Cardiac muscle cell (in vitro differentiated cells and primary cell): ENCODE measurements around the gene CLPTM1L. TPM values are rescaled to one million over a fixed set of nuclear protein-coding genes. Genes with fewer than 3 reads are reported as not detected.

ENCODE experiments used
- DNase-seq, 2 donors: peaks; one replicate each; pipeline versions ENCODE4 v3.0.0 to v3.0.0-alpha.2; 2010 to 2017; ENCODE audit warnings: low read depth in 1 of 2, low spot score in 1 of 2
- H3K27ac ChIP-seq: fragments of 200-600 bp; sonication (generic); 2 replicates; pipeline ENCODE4 v1.5.1; 2016
- H3K27me3 ChIP-seq: fragments of 200-600 bp; sonication (generic); 2 replicates; pipeline ENCODE4 v1.6.0; 2016; ENCODE audit warnings: control low read depth
- H3K36me3 ChIP-seq: fragments of 200-600 bp; sonication (generic); 2 replicates; pipeline ENCODE4 v1.5.1; 2016; ENCODE audit warnings: control low read depth
- H3K4me1 ChIP-seq: fragments of 200-600 bp; sonication (generic); 2 replicates; pipeline ENCODE4 v1.8.1; 2017; ENCODE audit warnings: low read depth, mild to moderate bottlenecking, mixed run types
- H3K4me3 ChIP-seq: fragments of 200-600 bp; sonication (generic); 2 replicates; pipeline ENCODE4 v1.5.1; 2016; ENCODE audit warnings: mild to moderate bottlenecking
- H3K9me3 ChIP-seq: fragments of 200-600 bp; sonication (generic); 2 replicates; pipeline ENCODE4 v1.5.1; 2017; ENCODE audit warnings: low read depth, mild to moderate bottlenecking, control low read depth
- polyA plus RNA-seq: library from polyadenylated mRNA; unstranded; fragments of >200 nt; fragmentation: Nextera tagmentation; extraction: Ambion mirVana; gene quantifications from 2 replicates; pipeline ENCODE4 v1.2.1, GENCODE V29; 2016
- total RNA-seq: library from RNA; depleted of rRNA; stranded (reverse); fragments of >200 nt; gene quantifications from 2 replicates; pipeline ENCODE4 v1.2.3, GENCODE V29; 2016
- TF ChIP-seq, protein P1 (sequence below): IDR thresholded peaks from 2 replicates; pipeline ENCODE4 v1.5.1; 2012; ENCODE audit warnings: low read depth, mild to moderate bottlenecking, low read length

Gene CLPTM1L
- total and polyA plus RNA-seq, 2 experiments from 2014 or later, result 78.4 to 154 TPM

DNA sequence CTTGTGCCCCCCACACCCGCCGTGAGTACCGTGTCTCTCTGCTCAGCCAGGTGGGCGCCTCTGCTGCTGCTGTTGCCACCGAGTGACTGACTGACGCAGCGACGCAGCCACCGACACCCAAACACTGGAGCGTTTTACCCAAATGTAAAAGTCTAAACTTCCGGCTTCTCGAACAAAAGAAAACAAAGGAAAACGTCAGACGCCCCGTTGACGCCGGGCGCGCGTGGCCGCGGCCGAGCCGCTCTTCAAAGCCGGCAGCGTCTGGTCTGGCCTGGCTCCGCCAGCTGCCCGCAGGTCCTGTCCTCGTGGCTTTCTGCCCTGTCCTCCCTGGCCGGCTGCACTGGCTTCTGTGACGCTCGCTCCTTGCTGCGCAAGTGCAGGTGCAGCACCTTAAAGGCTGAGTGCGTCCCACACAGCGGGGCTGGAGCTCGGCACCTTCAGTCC is 41.4 kb upstream of the CLPTM1L start:
- no peak overlapping the region for H3K27ac ChIP-seq
- H3K27me3 ChIP-seq, result peaks cover 70% of the 10 kb centered on the region
- no peaks in the 10 kb centered on the region for H3K36me3 ChIP-seq

DNA sequence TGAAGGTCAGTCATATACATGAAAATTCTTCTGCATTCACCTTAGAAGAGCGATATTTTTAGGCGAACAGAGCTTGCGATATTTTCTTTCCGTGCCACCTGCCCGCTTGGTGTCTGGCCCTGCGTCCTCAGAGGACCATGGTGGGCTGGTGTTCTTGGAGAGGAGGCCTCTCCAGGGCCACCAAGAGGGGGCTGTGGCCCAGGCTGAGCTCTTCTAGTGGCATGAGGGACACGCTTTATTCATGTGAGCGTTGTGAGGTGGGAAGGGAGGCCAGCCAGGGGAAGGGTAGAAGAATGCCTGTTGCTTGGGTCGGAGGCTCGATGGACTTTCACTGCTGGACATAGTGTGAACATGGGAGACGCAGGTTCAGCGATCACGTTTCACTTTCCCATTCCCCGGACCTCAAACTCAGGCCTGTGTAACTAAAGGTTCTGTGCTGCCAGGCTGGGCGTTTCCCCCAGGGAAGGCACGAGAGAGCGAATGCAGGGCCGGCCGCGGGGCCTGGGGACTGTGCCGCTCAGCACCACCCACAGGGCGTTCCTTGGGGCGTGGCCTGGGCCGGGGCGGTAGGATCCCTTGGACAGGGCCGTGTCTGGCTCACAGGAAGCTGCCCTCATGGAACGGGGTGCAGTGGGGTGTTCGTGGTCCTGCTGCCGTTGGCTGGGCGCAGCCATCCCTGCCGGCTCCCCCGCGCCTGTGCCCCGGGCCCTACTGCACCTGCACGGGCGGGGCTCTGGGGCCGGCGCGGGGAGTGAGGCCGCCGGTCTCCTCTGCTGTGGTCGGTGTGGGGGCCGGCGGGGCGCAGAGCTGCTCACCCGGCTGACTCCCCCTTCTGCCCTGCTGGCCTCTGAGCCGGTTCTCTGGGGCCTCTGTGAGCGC is 40.7 kb upstream of the CLPTM1L start:
- DNase-seq, result peak; percentile 67 to 78
- H3K9me3 ChIP-seq, result no peaks in the 10 kb centered on the region
- H3K4me3 ChIP-seq, result peak overlapping the region; percentile 38
- H3K4me1 ChIP-seq, result peaks cover 9% of the 10 kb centered on the region
- H3K27me3 ChIP-seq, result peaks cover 64% of the 10 kb centered on the region
- TF ChIP-seq, protein P1, sequence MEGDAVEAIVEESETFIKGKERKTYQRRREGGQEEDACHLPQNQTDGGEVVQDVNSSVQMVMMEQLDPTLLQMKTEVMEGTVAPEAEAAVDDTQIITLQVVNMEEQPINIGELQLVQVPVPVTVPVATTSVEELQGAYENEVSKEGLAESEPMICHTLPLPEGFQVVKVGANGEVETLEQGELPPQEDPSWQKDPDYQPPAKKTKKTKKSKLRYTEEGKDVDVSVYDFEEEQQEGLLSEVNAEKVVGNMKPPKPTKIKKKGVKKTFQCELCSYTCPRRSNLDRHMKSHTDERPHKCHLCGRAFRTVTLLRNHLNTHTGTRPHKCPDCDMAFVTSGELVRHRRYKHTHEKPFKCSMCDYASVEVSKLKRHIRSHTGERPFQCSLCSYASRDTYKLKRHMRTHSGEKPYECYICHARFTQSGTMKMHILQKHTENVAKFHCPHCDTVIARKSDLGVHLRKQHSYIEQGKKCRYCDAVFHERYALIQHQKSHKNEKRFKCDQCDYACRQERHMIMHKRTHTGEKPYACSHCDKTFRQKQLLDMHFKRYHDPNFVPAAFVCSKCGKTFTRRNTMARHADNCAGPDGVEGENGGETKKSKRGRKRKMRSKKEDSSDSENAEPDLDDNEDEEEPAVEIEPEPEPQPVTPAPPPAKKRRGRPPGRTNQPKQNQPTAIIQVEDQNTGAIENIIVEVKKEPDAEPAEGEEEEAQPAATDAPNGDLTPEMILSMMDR, result no peak
- no peak overlapping the region for H3K27ac ChIP-seq
- no peaks in the 10 kb centered on the region for H3K36me3 ChIP-seq

More for the DNA sequence above, 41.4 kb upstream of the CLPTM1L start:
- Histone ChIP-seq H3K9me3 (no peaks in the 10 kb centered on the region), H3K4me1 (peaks cover 5% of the 10 kb centered on the region), H3K4me3 (peak overlapping the region; percentile 38)
- DNase-seq, result peak; percentile 47 to 61
- TF ChIP-seq, protein P1, result no peak

DNA sequence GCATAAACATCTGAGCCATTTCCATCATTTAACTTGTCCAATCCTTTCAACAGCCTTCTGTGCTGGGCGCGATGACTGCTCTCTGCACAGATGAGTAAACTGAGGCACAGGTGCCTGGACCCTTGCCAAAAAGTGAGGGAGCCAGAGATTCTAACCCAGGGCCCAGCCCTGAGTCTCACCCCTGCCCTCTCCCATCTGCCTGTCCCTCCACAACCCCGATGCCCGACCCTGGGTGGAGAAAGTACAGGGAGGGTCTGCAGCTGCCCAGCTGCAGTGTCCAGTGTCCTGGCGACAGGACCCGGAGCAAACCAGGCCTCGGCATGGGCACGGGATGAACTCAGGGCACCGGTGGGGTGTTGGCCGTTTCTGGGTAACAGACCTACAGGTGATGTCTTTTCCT is 39.6 kb upstream of the CLPTM1L start:
- peaks cover 52% of the 10 kb centered on the region for H3K27me3 ChIP-seq

DNA sequence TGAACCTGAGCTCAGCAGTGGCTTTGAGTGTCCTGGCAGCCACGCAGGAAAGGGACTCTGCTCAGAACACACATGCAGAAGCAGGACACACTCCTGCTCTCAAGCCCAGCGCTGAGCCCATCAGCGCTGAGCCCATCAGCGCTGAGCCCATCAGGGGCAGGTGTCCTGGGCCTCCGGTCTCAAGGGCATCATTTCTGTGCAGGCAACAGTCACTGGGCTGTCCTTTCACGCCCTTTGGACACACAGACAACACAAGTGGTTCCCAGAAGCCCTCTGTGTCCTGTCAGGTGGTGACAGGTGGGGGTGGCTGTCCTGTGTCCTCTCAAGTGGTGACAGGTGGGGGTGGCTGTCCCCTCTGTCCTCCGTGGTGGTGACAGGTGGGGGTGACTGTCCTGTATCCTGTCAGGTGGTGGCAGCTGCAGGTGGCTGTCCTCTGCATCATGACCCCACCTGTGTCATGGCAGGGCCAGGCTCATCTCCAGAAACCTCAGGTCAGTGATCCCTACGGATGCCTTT is 39.0 kb upstream of the CLPTM1L start:
- no peaks in the 10 kb centered on the region for H3K9me3 ChIP-seq
- no peak overlapping the region for H3K27ac ChIP-seq
- peaks cover 14% of the 10 kb centered on the region for H3K4me1 ChIP-seq
- H3K27me3 ChIP-seq, result peaks cover 47% of the 10 kb centered on the region
- TF ChIP-seq, protein P1, result no peak
- peak in 1 of 2 donors; percentile 41 for DNase-seq
- H3K4me3 ChIP-seq, result no peak overlapping the region
- no peaks in the 10 kb centered on the region for H3K36me3 ChIP-seq

More for the DNA sequence above, 39.6 kb upstream of the CLPTM1L start:
- no peaks in the 10 kb centered on the region for H3K36me3 ChIP-seq
- TF ChIP-seq, protein P1, result no peak
- H3K4me3 ChIP-seq, result no peak overlapping the region
- H3K9me3 ChIP-seq, result no peaks in the 10 kb centered on the region
- H3K27ac ChIP-seq, result no peak overlapping the region
- no peak for DNase-seq
- H3K4me1 ChIP-seq, result peaks cover 14% of the 10 kb centered on the region

DNA sequence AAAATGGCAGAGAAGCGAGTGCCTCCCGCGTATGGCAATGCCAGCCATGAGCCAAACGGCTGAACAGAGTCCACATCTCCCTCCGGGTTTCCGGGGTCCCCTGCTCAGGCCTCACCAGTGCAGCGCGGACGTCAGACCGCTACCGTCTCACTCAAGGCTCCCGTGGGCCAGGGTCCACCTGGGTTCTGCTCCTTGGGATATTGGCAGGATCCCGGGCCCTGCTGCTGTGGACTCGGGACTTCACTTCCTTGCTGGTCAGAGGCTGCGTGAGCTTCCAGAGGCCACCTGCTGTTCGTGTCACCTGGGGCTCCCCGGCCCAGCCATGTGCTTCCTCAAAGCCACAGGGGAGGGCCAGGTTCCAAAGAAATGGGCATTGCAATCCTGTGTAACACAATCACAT is 38.4 kb upstream of the CLPTM1L start:
- DNase-seq, result peak in 1 of 2 donors; percentile 9
- TF ChIP-seq, protein P1, result no peak
- no peak overlapping the region for H3K4me3 ChIP-seq
- peaks cover 46% of the 10 kb centered on the region for H3K27me3 ChIP-seq
- H3K4me1 ChIP-seq, result peaks cover 14% of the 10 kb centered on the region
- H3K9me3 ChIP-seq, result no peaks in the 10 kb centered on the region
- H3K27ac ChIP-seq, result no peak overlapping the region
- H3K36me3 ChIP-seq, result no peaks in the 10 kb centered on the region
